ENCODE results near the gene UBE2D4.
"Not testable (repeated sequence)": the region's sequence is repeated elsewhere in the genome, so short reads cannot be mapped to it uniquely, and the experiment has no call there.

UBE2D4 gene

GRCh38 chr7:43966392-43966791 is 40.2 kb downstream of the UBE2D4 start:
- DNase-seq (ENCODE audit: low read depth in 2 of 2): not testable (repeated sequence)

GRCh38 chr7:43968172-43969040 is 42.2 kb downstream of the UBE2D4 start:
- DNase-seq (ENCODE audit: low read depth in 2 of 2): not testable (repeated sequence)

GRCh38 chr7:43969586-43969985 is 43.4 kb downstream of the UBE2D4 start:
- not testable (repeated sequence) for DNase-seq (ENCODE audit: low read depth in 2 of 2)

- DNase-seq (ENCODE audit: low read depth in 2 of 2): not testable (repeated sequence)
Observed at GRCh38 chr7:43970698-43971097, 44.5 kb downstream of the UBE2D4 start.

GRCh38 chr7:43974033-43974573 is 47.9 kb downstream of the UBE2D4 start:
- DNase-seq (ENCODE audit: low read depth in 2 of 2): not testable (repeated sequence)

- not testable (repeated sequence) for DNase-seq (ENCODE audit: low read depth in 2 of 2)
Observed at GRCh38 chr7:43974725-43975482, 48.7 kb downstream of the UBE2D4 start.

GRCh38 chr7:43977525-43977924 is 51.3 kb downstream of the UBE2D4 start:
- no peak for DNase-seq (ENCODE audit: low read depth in 2 of 2)

- DNase-seq (ENCODE audit: low read depth in 2 of 2): not testable (repeated sequence)
Observed at GRCh38 chr7:43978102-43978501, 51.9 kb downstream of the UBE2D4 start.

GRCh38 chr7:43982848-43983247 is 56.6 kb downstream of the UBE2D4 start:
- not testable (repeated sequence) for DNase-seq (ENCODE audit: low read depth in 2 of 2)

GRCh38 chr7:43983736-43984135 is 57.5 kb downstream of the UBE2D4 start:
- DNase-seq (ENCODE audit: low read depth in 2 of 2): not testable (repeated sequence)

GRCh38 chr7:43985904-43986864 is 59.9 kb downstream of the UBE2D4 start:
- peak; percentile 64 to 70 for DNase-seq (ENCODE audit: low read depth in 2 of 2)

- DNase-seq (ENCODE audit: low read depth in 2 of 2): not testable (repeated sequence)
Observed at GRCh38 chr7:43987476-43987875, 61.2 kb downstream of the UBE2D4 start.

- DNase-seq (ENCODE audit: low read depth in 2 of 2): not testable (repeated sequence)
Observed at GRCh38 chr7:43990011-43990585, 63.9 kb downstream of the UBE2D4 start.

- DNase-seq (ENCODE audit: low read depth in 2 of 2): not testable (repeated sequence)
Observed at GRCh38 chr7:43990829-43991228, 64.6 kb downstream of the UBE2D4 start.

GRCh38 chr7:43992896-43993295 is 66.7 kb downstream of the UBE2D4 start:
- DNase-seq (ENCODE audit: low read depth in 2 of 2): not testable (repeated sequence)

- not testable (repeated sequence) for DNase-seq (ENCODE audit: low read depth in 2 of 2)
Observed at GRCh38 chr7:43994681-43995080, 68.4 kb downstream of the UBE2D4 start.

GRCh38 chr7:43997532-43997931 is 71.3 kb downstream of the UBE2D4 start, which contains the start of gene SPDYE1:
TSS of gene SPDYE1 (plus strand) at chr7:43997897. CDS start at chr7:43999950, 2,053 bp downstream.
- not testable (repeated sequence) for DNase-seq (ENCODE audit: low read depth in 2 of 2)

All from activated CD8-positive, alpha-beta memory T cell treated with anti-CD3 and anti-CD28 coated beads for 4 hours (primary cell).